GM19463 (cell line): Measurements from ENCODE around the gene PRKAR1B.
"Not testable (repeated sequence)": the region's sequence is repeated elsewhere in the genome, so short reads cannot be mapped to it uniquely, and the experiment has no call there.

Source experiments
- ATAC-seq: cut with Tn5 transposase; IDR thresholded peaks from one replicate; pipeline ENCODE4 v1.9.1; 2021; ENCODE audit warnings: mild to moderate bottlenecking, moderate library complexity; ENCODE audit not compliant: unreplicated experiment

Gene PRKAR1B

DNA sequence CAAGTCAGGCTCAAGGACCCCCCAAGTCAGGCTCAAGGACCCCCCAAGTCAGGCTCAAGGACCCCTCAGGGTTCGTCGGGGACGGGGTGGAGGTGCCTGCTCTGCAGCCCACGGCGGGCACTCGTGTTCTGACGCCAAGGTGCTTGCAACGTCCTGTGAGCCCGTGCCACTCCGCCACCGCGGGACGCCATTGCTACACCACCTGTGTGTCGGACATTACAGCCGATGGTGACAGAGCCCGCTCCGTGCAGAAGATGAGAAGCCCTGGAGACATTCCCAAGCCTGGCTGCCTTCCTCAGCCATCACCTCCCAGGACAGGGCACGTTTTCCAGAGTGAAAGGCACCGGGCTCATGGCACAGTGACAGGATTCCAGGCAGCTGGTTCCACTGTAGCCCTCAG, 98.3 kb downstream of the PRKAR1B start:
- ATAC-seq = no peak

DNA sequence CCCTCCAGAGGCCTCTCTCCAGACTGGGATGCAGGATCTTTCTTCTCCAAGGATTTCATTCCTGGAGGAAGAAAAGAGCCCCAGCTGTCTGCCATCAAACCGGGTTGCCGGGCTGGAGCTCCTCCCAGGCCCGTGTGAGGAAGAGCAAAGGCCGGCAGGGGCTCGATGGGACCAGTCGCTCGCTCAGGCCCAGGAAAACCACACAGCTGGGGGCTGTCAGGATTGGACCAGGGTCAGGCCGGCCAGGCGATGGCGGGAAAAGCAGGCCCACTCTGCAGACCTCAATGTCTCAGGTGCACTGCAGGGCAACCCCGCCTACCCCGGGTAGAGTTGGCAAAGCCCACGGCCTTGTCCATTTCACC, 98.7 kb downstream of the PRKAR1B start:
- no peak for ATAC-seq

DNA sequence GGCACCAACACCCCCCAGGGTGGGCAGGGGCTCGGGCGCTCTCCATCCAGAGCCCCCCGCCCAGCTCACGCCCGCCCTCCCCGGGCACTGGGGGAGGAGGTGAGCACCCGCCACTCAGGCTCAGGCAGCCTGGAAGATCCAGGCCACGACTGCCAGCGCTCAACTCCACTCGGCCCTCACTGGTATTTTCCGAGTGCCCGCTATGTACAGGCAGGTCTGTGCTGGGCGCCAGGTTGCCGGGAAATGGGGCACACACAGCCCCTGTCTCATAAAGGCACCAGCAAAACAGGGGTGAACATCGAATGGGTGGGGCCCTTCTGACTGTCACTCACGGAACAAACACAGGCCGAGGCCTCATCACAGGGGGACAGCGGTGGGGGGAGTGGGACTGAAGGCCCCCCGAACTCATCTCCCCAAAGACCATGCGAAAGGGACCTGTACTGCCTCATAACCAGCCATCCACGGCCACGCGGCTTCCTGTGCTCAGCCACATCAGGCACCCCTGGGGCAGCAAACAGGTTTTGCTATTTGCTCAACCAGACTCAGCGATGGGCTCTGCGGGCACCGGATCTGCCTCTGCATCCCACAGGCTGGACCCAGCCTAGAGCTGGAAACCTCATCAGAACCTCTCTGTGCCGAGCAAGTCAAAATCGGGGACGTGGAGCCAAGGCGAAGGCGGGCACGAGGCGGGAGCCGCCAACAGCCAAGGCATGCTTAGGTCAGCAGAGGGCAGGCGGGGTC, 99.2 kb downstream of the PRKAR1B start:
- no peak for ATAC-seq

- no peak for ATAC-seq
These were observed 101.6 kb downstream of the PRKAR1B start for GRCh38 chr7:625376-625971.

GRCh38 chr7:623464-623863, 103.6 kb downstream of the PRKAR1B start:
- no peak for ATAC-seq

DNA sequence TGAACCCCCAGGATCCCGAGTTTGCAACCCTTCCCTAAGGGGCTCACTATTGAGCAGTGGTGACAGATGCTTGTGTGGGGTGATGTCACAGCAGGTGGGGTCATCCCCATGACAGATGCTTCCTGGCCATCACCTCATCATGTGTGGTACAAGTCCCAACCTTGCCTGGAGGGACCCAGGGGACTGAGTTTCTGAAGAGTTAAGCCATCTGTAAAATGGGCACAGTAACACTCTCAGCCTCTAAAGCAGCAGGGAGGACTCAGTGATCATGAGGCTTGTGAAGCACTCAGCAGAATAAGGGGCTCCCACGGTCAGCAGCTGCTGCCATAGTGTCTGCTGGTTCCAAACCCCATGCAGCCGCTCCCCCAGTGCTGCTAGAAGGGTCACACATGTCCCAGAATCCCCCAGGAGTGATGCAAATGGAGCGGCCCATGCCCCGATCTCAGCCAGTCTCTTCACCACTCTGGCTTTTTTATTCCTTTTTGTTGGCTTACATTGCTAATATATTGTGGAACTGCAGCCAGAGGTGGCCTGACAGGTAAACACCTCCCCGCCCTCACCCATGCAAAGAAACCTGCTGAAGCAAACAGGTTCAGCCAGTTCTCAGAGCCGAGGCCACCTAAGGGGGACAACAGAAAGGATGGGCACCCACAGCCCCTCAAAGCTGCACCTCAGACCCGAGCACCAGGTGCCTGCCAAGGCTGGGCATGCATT, 105.4 kb downstream of the PRKAR1B start:
- no peak for ATAC-seq

DNA sequence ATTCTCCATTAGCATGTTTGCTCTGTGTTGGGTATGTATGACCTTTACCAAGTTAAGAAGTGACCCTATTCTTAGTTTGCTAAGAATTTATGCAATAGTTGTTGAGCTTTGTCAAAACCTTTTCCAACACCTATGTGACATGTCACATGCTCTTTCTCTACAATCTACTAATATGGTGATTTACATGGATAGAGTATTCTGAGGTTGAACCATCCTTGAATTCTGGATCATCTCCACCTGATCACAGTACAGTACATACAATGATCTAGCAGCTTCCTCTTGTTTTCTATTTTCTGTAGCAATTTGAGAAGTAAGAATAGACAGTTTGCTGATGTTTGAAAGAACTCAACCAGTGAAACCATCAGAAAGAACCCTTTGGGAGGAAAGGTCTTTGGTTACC, 106.2 kb downstream of the PRKAR1B start:
- ATAC-seq = no peak

- ATAC-seq = no peak
These were observed 107.0 kb downstream of the PRKAR1B start for GRCh38 chr7:620056-620455.

DNA sequence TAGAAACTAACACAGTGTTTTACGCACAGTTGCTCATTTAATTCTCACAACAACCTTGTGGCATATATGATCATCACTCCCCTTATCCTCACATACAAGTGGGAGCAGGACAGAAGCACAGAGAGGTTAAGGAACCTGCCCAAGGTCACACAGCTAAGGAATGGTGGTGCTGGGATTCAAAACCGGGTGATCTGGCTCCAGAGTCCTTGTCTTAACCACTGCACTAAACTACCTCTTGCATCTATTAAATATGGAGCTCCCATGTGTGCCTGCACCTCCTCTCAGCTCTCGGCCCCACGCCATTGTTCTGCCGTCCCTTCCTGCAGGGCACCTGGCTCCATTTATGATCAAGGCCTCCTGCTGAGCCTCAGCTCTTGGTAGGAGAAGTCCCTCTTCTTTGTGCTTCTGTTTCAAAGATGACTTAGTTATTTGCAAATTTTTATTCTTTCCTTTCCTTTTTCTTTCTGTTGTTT, 107.7 kb downstream of the PRKAR1B start:
- ATAC-seq = no peak

GRCh38 chr7:618539-619367, 108.3 kb downstream of the PRKAR1B start:
- no peak for ATAC-seq

GRCh38 chr7:617614-618538, 109.2 kb downstream of the PRKAR1B start:
- ATAC-seq = no peak

DNA sequence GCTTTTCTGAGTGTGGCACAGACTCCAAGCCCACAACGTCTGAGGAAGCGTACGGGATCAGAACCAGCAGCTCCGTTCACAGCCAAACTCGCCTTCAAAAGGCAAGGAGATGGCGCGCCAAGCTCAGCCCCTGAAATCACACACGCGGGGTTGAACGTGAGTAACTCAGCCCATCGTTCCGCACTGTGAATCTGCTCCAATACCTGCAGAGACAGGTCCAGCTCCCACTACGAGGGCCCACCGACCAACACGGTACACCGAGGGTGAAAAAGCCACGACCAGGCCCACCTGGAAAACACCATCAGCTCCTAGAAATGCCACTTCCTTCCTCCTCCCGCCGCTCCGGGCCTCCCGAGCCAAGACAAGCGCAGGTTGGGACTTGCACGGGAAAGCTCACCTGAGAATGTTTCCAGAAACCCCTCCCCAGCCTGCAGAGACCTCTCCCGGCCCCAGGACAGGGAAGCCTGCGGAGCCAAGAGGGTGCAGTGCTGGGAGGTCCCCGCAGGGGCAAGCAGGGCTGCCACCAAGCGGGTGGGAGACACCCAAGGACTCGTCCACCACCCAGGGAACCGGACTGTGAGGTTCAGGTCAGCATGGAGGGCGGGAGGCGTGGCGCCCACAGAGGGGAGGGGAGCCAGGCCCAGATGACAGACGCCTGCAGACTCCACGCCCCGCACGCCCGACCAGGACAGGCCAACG, 113.5 kb downstream of the PRKAR1B start:
- ATAC-seq = no peak

GRCh38 chr7:611837-612236, 115.2 kb downstream of the PRKAR1B start:
- ATAC-seq = not testable (repeated sequence)

DNA sequence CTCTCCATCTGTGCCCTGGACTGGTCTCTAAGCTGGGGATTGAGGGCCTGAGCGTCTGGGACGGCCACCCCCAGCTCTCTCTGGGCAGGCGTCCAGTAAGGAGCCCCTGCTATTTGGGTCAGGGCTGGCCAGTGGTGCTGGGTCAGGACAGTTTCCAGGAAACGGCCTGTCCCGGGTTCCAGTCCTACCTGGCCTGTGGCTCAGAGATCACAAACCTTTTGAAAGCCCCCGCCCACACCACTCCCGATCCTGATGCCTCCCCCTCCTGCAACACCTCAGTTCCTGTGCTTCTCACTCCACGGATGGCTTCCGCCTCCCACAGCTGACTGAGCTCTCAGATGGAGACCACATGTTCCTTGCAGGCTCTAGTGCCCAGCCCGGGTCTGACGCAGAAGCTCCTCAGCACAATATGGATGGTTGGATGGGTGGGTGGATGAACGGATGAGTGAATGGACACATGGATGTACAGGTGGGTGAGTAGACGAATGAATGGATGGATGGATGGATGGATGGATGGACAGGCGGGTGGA, 115.7 kb downstream of the PRKAR1B start:
- ATAC-seq = no peak

DNA sequence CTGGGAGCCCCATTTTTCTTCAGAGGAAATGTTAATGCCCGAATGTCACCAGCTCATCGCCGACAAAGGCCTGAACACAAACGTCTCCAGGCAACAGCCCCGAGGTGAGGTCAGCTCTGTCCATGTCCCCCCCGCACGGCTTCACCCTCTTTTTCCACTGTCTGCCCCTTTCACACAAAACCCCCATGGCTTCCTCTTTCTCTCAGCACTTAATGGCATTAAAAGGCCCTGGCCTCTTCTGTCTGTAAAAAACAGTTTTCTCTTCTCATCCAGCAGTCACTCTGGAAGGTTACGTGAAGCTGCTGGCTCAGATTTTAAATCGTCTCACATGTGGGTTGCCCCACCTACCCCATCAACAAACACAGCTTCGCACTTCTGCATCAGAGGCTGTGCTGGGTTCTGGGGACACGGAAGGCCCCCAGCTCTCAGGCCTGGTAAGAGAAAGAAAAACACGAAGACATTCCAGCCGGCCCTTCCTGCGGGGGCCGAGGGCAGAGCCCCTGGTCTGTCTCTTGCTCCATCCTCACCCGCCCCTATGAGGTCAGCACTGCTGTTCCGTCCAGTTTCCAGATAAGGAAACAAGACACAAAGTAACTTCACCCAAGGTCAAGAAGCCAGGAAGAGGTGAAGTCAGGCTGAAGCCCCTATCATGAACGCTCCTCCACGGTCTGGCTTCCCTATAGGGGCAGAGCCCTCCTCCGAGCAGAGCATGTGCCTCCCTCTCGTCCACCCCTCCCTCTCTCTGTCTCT, 116.4 kb downstream of the PRKAR1B start:
- no peak for ATAC-seq

- no peak for ATAC-seq
These were observed 116.9 kb downstream of the PRKAR1B start for GRCh38 chr7:610141-610530.

GRCh38 chr7:609365-609764, 117.7 kb downstream of the PRKAR1B start:
- no peak for ATAC-seq

DNA sequence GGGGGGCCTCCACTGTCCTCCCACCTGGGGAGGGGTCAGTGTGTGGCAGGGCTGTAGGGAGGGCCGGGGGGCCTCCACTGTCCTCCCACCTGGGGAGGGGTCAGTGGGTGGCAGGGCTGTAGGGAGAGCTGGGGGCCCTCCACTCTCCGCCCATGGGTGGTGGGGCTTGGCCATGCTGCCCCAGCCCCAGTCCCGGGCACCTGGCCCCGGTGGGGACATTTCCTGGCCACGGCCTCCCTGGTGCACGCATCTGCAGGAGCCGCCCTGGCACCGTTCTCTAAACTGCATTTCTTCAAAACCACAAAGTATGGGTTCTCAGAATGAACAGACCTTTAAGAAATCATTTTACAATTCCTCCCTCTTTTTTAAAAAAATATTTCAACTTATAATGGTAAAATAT, 118.1 kb downstream of the PRKAR1B start:
- no peak for ATAC-seq

DNA sequence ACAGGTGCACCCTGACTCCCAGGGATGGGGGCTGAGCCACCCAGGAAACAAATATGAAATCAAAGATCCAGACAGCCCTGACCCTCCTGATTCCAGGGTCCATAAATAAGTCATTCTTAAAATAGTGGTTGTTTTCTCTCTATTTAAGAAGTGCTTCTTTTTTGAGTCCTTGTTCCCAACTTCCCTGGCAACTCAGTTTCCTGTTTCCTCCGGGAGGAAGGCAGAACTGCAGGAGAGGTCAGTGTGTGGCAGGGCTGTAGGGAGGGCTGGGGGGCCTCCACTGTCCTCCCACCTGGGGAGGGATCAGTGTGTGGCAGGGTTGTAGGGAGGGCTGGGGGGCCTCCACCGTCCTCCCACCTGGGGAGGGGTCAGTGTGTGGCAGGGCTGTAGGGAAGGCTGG, 118.7 kb downstream of the PRKAR1B start:
- ATAC-seq = no peak
